Activated CD4-positive, alpha-beta memory T cell treated with anti-CD3 and anti-CD28 coated beads, Interleukin-2, amount 10 ng/mL, durations not matched to agents 7 days and 5 days (primary cell): ENCODE measurements around the gene HSBP1. TPM values are rescaled to one million over a fixed set of nuclear protein-coding genes. Genes with fewer than 3 reads are reported as not detected.

Experiments used
- CTCF ChIA-PET: fragments of 350-600 bp; sonication (Branson Sonifier 250); formaldehyde crosslinking; loops from one replicate; lab custom pipeline; 2021; ENCODE audit warnings: antibody characterized with exemption, inconsistent platforms; lab: Charles Lee
- POLR2A ChIA-PET: fragments of 350-600 bp; sonication (Branson Sonifier 250); formaldehyde crosslinking; loops from one replicate; lab custom pipeline; 2021; ENCODE audit warnings: antibody characterized with exemption; lab: Charles Lee
- DNase-seq: peaks from one replicate; pipeline ENCODE4 v3.0.0-alpha.2; 2020
- H3K27ac Mint-ChIP-seq: one replicate; pipeline ENCODE4 v1.8.0; 2021; ENCODE audit warnings: mild to moderate bottlenecking, mixed read lengths
- H3K27me3 Mint-ChIP-seq: one replicate; pipeline ENCODE4 v1.8.0; 2021; ENCODE audit warnings: mixed read lengths
- H3K36me3 Mint-ChIP-seq: one replicate; pipeline ENCODE4 v1.8.0; 2021; ENCODE audit warnings: low read depth, mixed read lengths
- H3K4me1 Mint-ChIP-seq: one replicate; pipeline ENCODE4 v1.8.0; 2021; ENCODE audit warnings: mixed read lengths
- H3K4me3 Mint-ChIP-seq: one replicate; pipeline ENCODE4 v1.8.0; 2021; ENCODE audit warnings: mild to moderate bottlenecking, mixed read lengths
- H3K9me3 Mint-ChIP-seq: one replicate; pipeline ENCODE4 v1.8.0; 2021; ENCODE audit warnings: mixed read lengths
- total RNA-seq, 2 experiments: library from RNA; stranded (reverse); gene quantifications; one replicate each; pipeline ENCODE4 v1.2.3, GENCODE V29; 2021

Gene HSBP1
- total RNA-seq, 2 experiments from 2014 or later = 66.2 to 66.5 TPM

- peaks cover 2% of the 10 kb centered on the region for H3K27me3 Mint-ChIP-seq
- no peak overlapping the region for H3K27ac Mint-ChIP-seq
- H3K36me3 Mint-ChIP-seq = no peaks in the 10 kb centered on the region
- DNase-seq = no peak
- H3K9me3 Mint-ChIP-seq = no peaks in the 10 kb centered on the region
- CTCF ChIA-PET = no interaction called here
- no peaks in the 10 kb centered on the region for H3K4me1 Mint-ChIP-seq
- H3K4me3 Mint-ChIP-seq = no peak overlapping the region
- POLR2A ChIA-PET = no interaction called here
Observed at GRCh38 chr16:83850947-83851346, 43.2 kb downstream of the HSBP1 start.

DNA sequence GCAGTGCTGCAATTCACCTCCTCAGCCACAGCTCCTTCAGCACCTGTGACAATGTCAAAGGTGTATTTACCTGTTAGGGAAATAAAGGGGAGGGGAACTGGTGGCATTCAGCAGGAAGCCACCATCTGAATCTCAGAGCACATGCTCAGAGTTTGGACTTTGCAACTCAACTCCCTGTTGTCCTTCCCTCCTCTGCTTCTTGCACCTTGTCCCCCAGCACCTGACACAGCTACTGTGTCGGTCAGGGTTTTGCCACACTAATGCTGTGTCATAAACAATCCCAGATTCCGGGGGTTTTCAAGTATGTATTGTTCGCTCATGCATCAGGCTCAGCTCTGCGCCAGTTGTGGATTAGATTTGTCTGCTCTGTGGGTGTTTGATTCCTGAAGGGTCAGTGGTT is 43.7 kb downstream of the HSBP1 start:
- no peak overlapping the region for H3K4me3 Mint-ChIP-seq
- no peak for DNase-seq
- no peaks in the 10 kb centered on the region for H3K36me3 Mint-ChIP-seq
- ChIA-PET POLR2A (no interaction called here), CTCF (no interaction called here)
- H3K9me3 Mint-ChIP-seq = no peaks in the 10 kb centered on the region
- H3K4me1 Mint-ChIP-seq = no peaks in the 10 kb centered on the region
- H3K27ac Mint-ChIP-seq = no peak overlapping the region
- H3K27me3 Mint-ChIP-seq = peaks cover 2% of the 10 kb centered on the region

- Mint-ChIP-seq H3K27me3 (peaks cover 2% of the 10 kb centered on the region), H3K27ac (no peak overlapping the region), H3K4me3 (no peak overlapping the region), H3K9me3 (no peaks in the 10 kb centered on the region), H3K4me1 (no peaks in the 10 kb centered on the region), H3K36me3 (no peaks in the 10 kb centered on the region)
- POLR2A ChIA-PET = no interaction called here
- CTCF ChIA-PET = no interaction called here
- DNase-seq = no peak
Observed at GRCh38 chr16:83852774-83853173, 45.0 kb downstream of the HSBP1 start.

DNA sequence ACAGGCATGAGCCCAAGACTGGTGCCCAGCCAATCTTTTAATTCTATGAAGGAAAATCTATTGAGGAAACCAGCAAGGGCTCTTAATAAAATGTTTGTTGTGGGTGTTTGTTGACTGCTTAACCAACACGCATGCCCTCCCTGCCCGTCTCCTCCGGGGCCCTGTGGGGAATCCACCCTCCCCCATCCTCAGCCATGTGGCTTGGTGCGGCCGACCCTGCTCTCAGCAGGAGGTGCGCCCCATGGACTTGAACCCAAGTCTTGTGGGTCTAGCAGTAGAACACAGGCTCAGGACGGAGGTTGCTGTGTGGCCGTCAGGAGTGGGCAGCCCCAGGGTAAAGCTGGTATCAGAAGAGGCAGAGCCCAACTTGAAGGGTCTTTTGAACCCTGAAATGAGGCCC is 46.1 kb downstream of the HSBP1 start:
- CTCF ChIA-PET = no interaction called here
- no peak overlapping the region for H3K27ac Mint-ChIP-seq
- H3K4me1 Mint-ChIP-seq = no peaks in the 10 kb centered on the region
- no peaks in the 10 kb centered on the region for H3K36me3 Mint-ChIP-seq
- H3K4me3 Mint-ChIP-seq = no peak overlapping the region
- POLR2A ChIA-PET = no interaction called here
- no peak for DNase-seq
- H3K27me3 Mint-ChIP-seq = peaks cover 2% of the 10 kb centered on the region
- no peaks in the 10 kb centered on the region for H3K9me3 Mint-ChIP-seq

DNA sequence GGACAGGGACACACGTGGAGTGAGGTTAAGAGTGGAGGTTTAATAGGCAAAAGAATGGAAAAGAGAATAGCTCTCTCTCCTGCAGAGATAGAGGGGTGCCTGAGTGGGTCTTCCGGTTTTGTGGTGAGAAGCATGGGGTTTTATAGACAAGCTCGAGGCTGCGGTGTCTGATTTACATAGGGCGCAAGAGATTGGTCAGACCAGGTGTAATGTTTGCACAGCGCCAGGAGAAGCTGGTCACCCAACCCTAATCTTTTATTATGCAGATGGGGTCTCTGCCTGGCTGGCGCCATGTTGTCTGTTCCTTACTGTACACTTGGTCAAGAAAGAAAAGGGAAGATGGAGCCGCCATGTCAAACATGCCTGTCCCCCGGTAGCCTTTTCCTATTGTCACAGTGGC is 46.6 kb downstream of the HSBP1 start:
- peaks cover 2% of the 10 kb centered on the region for H3K27me3 Mint-ChIP-seq
- CTCF ChIA-PET = no interaction called here
- POLR2A ChIA-PET = no interaction called here
- H3K4me3 Mint-ChIP-seq = no peak overlapping the region
- H3K27ac Mint-ChIP-seq = no peak overlapping the region
- no peaks in the 10 kb centered on the region for H3K4me1 Mint-ChIP-seq
- no peaks in the 10 kb centered on the region for H3K9me3 Mint-ChIP-seq
- H3K36me3 Mint-ChIP-seq = no peaks in the 10 kb centered on the region
- DNase-seq = no peak

DNA sequence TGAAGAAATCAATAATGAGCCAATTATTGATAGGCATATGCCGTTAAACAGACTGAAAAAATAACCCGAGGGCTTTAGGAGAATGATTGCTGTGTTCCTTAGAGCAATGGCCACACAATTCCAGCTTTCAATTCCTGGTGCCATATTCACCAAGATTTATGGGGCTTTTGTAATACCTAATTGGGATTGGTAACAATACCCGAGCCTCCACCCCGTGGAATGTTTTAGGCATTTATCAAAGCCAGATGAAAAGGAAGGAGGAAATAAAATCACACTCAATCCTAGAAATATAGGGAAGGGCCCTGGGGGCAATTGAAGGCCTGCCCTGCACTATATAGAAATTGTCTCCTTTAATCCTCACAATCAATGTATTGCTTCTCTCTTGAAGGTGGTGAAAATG is 49.0 kb downstream of the HSBP1 start:
- H3K27me3 Mint-ChIP-seq = peaks cover 2% of the 10 kb centered on the region
- no peaks in the 10 kb centered on the region for H3K36me3 Mint-ChIP-seq
- no peaks in the 10 kb centered on the region for H3K4me1 Mint-ChIP-seq
- no peak overlapping the region for H3K4me3 Mint-ChIP-seq
- H3K27ac Mint-ChIP-seq = no peak overlapping the region
- ChIA-PET POLR2A (no interaction called here), CTCF (no interaction called here)
- DNase-seq = no peak
- no peaks in the 10 kb centered on the region for H3K9me3 Mint-ChIP-seq

DNA sequence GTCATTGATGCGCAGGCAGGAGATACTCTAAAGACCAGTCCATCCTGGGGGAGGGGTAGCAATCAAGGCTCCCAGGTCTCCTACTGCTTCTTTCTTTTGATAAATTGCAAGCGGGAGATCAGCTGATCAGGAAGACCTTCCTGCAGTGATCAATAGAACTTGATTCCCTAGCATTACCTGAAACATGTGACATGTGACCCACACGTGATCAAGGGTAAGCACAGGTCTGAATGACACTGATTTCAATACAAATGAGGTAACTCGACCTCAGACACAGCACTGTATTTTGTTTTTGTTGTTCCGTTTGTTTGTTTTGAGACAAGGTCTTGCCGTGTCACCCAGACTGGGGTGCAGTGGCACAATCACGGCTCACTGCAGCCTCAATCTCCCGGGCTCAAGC is 51.5 kb downstream of the HSBP1 start:
- H3K9me3 Mint-ChIP-seq = no peaks in the 10 kb centered on the region
- CTCF ChIA-PET = no interaction called here
- no peak overlapping the region for H3K4me3 Mint-ChIP-seq
- no peaks in the 10 kb centered on the region for H3K27me3 Mint-ChIP-seq
- H3K36me3 Mint-ChIP-seq = no peaks in the 10 kb centered on the region
- no peaks in the 10 kb centered on the region for H3K4me1 Mint-ChIP-seq
- no peak for DNase-seq
- H3K27ac Mint-ChIP-seq = no peak overlapping the region
- POLR2A ChIA-PET = no interaction called here

- H3K9me3 Mint-ChIP-seq = no peaks in the 10 kb centered on the region
- H3K4me1 Mint-ChIP-seq = no peaks in the 10 kb centered on the region
- H3K27me3 Mint-ChIP-seq = peaks cover 20% of the 10 kb centered on the region
- no peak overlapping the region for H3K4me3 Mint-ChIP-seq
- CTCF ChIA-PET = no interaction called here
- POLR2A ChIA-PET = no interaction called here
- DNase-seq = no peak
- no peak overlapping the region for H3K27ac Mint-ChIP-seq
- no peaks in the 10 kb centered on the region for H3K36me3 Mint-ChIP-seq
Observed at GRCh38 chr16:83862661-83863060, 54.9 kb downstream of the HSBP1 start.

DNA sequence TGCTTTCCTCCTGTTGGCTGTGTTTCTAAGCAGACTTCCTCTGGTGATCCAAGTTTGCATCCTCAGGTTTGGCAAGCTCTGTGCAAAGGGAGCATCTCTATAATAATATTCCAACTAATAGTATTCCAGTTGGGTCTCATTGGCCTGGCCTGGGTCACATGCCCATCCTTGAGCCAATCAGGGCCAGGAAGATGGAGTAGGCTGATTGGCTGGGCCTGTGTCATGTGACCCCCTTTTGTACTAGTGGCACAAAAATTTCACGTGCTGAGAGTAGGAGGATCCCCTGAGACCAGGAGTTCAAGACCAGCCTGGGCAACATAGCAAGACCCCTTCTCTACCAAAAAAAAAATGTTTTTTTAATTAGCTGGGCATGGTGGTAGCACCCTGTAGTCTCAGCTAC is 55.9 kb downstream of the HSBP1 start:
- Mint-ChIP-seq H3K4me1 (no peaks in the 10 kb centered on the region), H3K4me3 (no peak overlapping the region), H3K9me3 (no peaks in the 10 kb centered on the region), H3K36me3 (no peaks in the 10 kb centered on the region), H3K27ac (no peak overlapping the region), H3K27me3 (peaks cover 23% of the 10 kb centered on the region)
- POLR2A ChIA-PET = no interaction called here
- CTCF ChIA-PET = no interaction called here
- DNase-seq = no peak

Other genes starting within 250 kb of the HSBP1 start
- 1 to 10 TPM; 3.5 to 4.0 TPM for gene MLYCD, start 91.1 kb downstream of the HSBP1 start, total RNA-seq
- under 1 TPM; 0.48 to 0.88 TPM for gene OSGIN1, start 145.3 kb downstream of the HSBP1 start, total RNA-seq
- gene NECAB2, start 160.3 kb downstream of the HSBP1 start, total RNA-seq = not detected
- gene SLC38A8, start 234.8 kb downstream of the HSBP1 start, total RNA-seq = not detected